Central memory CD4-positive, alpha-beta T cell (primary cell): ENCODE measurements around the gene ITPRIP.
A peak's percentile ranks its signal among the peaks of the same experiment; 100 is the strongest.

Experiments
- DNase-seq: peaks from one replicate; pipeline ENCODE4 v3.0.0; 2022

ITPRIP gene

GRCh38 chr10:104325436-104326435 is 12.5 kb downstream of the ITPRIP start:
- no peak for DNase-seq

GRCh38 chr10:104324931-104325330 is 13.3 kb downstream of the ITPRIP start:
- no peak for DNase-seq

DNA sequence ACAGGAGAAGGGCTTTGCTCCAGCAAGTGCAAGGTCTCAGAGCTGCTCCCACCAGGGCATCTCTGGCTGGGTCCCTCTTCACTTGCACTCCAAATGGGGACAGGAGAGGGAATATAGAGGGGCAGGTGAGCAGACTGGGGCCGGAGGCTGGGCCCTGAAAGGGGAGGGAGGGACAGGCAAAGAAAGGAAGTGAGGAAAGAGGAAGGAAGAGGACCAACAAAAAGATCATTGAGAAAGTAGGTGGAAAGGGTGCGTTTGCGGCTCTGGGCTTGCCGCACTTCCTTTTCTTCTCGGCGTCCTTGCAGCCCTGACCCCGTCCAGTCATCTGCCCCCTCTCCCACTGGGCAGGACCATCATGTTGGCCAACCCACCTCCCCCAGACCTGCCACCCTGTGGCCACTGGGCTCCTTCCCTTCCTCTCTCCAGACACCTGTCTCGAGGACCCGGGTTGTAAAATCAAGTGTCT is 14.0 kb downstream of the ITPRIP start:
- no peak for DNase-seq

GRCh38 chr10:104323760-104324201 is 14.5 kb downstream of the ITPRIP start:
- DNase-seq, result no peak

DNA sequence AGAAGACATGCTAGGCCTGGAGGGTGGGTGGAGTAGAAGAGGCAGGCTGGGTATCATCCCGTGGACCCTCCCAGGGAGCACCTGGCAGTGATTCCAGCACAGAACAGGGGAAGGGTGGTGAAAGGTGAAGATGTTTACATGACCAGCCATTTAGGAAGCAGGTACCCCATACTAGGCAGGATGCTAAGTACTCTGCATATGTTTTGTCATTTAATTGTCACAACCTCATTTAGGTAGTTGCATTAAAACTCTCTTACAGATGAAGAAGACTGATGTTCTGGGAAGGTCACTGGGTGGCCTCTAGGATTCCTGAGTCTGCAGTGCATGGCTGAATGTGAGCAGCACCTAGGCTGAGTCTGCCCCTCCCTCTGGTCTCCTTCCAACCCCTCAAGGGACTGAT is 15.2 kb downstream of the ITPRIP start:
- no peak for DNase-seq

- peak; percentile 28 for DNase-seq
Observed at GRCh38 chr10:104322416-104322782, 15.9 kb downstream of the ITPRIP start.

DNA sequence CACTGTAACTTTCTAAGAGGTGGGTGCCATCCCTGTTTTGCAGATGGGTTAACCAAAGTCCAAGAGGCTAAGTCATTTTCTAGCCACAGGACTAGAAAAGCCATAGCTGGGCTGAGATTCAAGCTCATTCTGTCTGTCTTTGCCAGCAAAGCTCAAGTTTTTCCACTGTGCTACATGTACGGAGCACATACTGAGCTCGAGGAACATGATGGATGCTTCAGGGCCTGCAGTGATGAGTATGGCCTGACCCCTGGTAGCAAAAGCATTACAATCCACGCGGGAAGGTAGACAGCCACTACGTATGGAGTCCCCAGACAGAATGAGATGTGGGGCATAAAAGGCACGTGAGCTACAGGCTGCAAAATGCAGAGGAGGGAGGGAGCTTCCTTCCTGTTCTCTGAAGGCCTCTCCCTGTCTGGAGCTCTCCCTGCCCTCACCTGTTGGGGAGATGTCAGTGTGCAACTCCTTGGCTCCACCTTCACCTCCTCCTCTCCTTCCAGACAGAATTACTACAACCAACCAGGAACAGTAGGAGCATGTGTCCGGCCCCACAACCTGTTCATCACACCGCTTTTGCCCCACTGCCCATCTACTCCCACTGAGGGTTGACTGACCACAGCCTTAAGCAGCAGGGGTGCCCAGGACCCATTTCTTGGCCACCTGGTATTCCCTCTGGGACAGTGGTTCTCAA is 16.4 kb downstream of the ITPRIP start:
- DNase-seq, result peak; percentile 43

DNA sequence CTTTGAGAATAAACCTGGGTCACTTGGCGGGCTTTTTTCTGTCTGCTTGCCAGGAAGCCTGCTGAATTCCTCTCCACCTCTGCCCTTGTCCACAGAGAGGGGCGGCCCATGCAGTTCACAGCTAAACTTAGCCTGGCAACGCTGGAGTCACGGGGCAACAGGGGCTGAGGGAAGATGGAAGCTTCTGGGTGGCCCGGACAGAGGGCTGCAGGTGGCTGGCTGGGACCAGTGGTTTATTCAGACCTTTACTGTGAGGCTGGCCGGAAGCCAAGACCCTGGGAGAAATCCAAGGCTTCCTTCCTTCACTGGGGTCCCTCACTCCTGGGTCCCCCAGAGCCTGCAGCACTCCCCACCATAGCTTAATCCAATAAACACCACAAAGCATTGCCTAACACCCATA is 17.0 kb downstream of the ITPRIP start:
- DNase-seq, result no peak

DNA sequence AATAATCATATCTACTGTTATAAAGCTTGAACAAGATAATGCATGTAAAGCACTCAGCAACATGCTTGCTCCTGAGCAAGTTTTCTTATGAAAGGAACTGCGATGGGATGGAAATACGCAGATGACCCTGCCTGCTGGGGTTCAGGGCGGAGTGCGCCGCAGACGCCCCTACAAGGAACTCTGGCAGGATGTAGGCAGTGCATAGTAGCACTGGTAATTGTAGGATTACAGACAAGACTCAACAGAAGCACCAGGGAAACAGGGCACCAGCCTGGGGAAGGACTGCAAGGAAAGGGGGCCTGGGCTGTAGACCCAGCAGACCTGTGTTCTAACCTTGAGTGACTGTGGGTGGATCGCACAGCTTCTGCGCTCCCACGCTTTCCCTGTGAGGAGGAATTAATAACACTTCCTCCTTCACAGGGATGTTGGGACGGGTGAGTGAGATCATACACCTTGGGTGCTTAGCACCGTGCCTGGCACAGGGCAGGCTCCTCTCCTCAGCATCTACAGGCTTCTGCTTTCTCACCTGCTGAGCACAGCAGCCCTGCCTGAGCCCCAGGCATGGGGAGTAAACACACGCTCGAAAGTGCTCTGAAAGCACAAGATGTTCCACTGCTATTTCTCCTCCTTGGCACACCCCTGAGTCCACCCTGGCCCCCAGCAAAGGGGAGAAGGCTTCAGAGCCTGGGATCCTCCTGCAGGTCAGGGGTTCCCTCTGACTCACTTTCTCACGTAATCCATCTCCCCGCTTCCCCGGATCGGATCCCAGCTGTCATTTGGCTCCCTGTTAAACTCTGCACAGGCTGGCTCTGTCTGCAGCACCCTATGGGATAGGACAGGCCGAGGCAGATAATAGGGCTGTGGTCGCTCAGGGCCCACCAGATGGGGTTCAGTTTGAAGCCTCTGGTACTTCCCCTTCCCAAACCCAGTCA is 19.2 kb downstream of the ITPRIP start:
- no peak for DNase-seq

DNA sequence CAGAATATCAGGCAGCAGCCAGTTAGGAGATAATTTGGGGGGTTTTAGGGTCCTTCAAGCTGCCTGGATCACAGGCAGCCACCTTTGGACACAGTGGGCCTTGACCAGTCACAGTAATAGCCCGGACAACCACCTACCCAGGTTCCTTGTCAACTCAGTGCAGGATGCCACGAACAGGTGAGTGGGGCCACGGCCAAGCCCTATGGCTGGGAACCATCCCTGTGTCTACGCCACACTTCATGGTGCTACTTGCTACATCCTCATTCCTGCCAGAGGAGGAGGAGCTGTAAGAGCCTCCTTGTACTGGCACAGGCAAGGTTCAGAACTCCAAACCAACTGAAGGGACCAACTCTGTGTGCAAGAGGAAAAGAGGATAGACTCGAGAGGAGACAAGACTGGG is 19.9 kb downstream of the ITPRIP start:
- no peak for DNase-seq

- DNase-seq, result no peak
Observed at GRCh38 chr10:104317726-104318299, 20.5 kb downstream of the ITPRIP start.

- no peak for DNase-seq
Observed at GRCh38 chr10:104317269-104317710, 21.0 kb downstream of the ITPRIP start.

GRCh38 chr10:104316321-104317099 is 21.8 kb downstream of the ITPRIP start:
- no peak for DNase-seq

- no peak for DNase-seq
Observed at GRCh38 chr10:104315486-104315921, 22.8 kb downstream of the ITPRIP start.

DNA sequence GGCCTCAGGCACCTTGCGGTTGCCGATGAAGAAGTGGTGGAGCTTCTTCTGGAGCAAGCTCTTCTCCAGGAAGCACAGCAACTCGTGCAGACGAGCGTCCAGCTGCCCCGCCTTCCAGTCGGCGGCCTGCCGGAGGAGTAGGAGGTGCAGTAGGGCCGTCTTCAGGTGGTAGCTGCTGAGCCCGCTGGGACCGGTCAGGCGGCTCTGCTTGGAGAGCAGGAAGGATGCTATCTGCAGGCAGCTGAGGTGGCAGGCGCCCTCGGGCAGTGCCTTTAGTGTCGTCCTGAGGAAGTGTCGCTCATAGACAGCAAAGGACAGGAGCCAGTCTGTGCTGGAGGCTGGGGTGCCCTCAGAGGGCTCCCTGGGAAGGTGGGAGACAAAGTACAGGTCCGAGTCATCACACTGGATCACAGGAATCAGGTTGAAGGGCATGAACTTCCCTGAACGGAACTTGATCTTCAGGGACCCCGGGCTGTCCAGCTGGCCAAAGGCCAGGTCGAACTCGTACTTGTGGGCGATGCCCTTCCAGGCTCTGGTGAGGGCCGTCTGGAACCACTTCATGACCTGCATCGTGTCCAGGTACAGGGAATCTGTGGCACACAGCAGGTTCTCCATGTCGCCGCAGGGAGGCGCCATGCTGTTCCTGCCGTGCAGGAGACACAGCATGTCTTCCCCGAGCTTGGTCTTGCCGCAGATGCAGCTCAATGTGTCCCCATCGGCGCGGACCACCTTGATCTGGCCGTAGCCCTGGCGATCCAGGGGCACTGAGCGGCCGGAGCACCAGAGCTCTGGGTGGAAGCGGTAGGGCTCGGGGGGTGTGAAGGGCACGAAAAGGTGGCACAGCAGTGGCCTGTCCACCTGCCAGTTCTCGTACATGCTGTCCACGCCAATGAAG is 23.4 kb downstream of the ITPRIP start:
- DNase-seq, result no peak

GRCh38 chr10:104311184-104311720 is 27.0 kb downstream of the ITPRIP start:
- no peak for DNase-seq

DNA sequence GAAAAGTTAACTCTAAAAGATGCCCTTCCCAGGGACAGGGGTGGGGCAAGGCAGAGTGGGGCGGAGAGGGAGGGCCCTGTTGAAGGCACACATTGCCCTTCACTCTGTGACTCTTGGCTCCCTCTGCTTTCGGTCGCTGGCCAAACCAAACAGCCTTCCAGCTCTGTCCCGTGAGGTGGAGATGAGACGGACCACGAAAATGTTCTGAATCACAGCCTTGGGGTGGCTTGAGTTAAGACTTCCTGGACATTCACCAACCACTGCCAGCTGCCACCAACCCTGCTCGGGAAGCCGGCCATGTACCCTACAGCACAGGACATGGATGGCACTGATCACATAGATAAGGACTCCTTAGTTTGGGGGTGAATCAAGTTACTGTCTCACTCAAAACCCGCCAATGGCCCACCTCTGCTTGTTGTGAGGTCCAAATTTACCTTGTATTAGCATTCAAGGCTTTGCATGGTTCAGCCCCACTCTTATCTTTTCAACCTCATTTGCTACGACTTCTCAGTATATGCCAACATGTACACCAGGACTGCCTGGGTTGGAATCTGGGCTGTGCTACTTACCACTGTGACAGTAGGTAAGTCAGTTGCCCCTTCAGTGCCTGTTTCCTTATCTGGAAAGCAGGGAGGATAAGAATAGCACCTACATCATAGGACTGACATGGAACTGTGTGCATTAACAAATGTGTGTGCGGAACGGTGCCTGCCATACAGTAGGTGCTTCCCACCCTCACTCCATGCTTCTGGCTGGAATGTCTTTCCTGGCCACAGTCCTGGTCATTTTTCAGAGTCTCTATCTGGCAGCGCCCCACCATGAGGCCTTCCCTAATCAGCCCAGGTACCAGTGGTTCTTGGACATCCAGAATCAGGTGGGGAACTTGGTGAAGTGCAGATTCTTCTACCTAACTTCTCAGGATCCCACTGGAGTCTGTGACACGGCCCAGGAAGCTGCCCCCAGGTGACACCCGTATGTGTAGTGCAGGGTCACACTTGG is 28.0 kb downstream of the ITPRIP start:
- no peak for DNase-seq

GRCh38 chr10:104308439-104308903 is 29.8 kb downstream of the ITPRIP start:
- peak; percentile 49 for DNase-seq
